Endothelial cell of umbilical vein (primary cell): ENCODE results near the gene NFU1. TPM values are rescaled to one million over a fixed set of nuclear protein-coding genes. Genes with fewer than 3 reads are reported as not detected.

ENCODE experiments used
- BruUV-seq: library from RNA; stranded (reverse); fragments of 400-500 nt; replicated peaks from 2 replicates; lab custom pipeline; 2021; lab: Mats Ljungman, UMichigan
- CTCF ChIA-PET: fragments of 300-600, 350-600 bp; sonication (Branson Sonifier 250); formaldehyde crosslinking; loops from one replicate; lab custom pipeline; 2021; ENCODE audit warnings: antibody characterized with exemption, inconsistent platforms; lab: Charles Lee
- POLR2A ChIA-PET: fragments of 300-600, 350-600 bp; sonication (Branson Sonifier 250); formaldehyde crosslinking; loops from one replicate; lab custom pipeline; 2021; ENCODE audit warnings: antibody characterized with exemption, inconsistent platforms; lab: Charles Lee
- DNase-seq: peaks from one replicate; pipeline ENCODE4 v3.0.0-alpha.2; 2011; ENCODE audit warnings: low read depth, low spot score
- FAIRE-seq: peaks from 2 replicates; lab custom pipeline; 2011; peaks lifted over from hg19 to GRCh38; lab: Jason Lieb, UNC
- H2AFZ ChIP-seq: 2 replicates; pipeline ENCODE4 v1.6.0; 2012; ENCODE audit warnings: low read depth, low read length, control low read depth, inconsistent platforms
- H3K27ac ChIP-seq: 2 replicates; pipeline ENCODE4 v1.5.1; 2011; ENCODE audit warnings: low read depth, mild to moderate bottlenecking, control low read depth, low read length, moderate library complexity; ENCODE audit not compliant: insufficient read depth
- H3K27me3 ChIP-seq, 2 experiments: 2 replicates each; pipeline versions ENCODE4 v1.6.0 to v1.6.1; 2011; ENCODE audit warnings: low read length in 2 of 2, mixed read lengths in 1 of 2; ENCODE audit not compliant: control insufficient read depth in 2 of 2, insufficient read depth in 2 of 2
- H3K36me3 ChIP-seq, 2 experiments: 2 replicates in 1 of 2; 3 replicates in 1 of 2; pipeline ENCODE4 v1.5.1; 2011; ENCODE audit warnings: low read length in 2 of 2, mild to moderate bottlenecking in 1 of 2, moderate library complexity in 1 of 2; ENCODE audit not compliant: control insufficient read depth in 2 of 2, insufficient read depth in 2 of 2; ENCODE audit errors: extremely low read depth in 1 of 2
- H3K4me1 ChIP-seq: 3 replicates; pipeline ENCODE4 v1.5.1; 2011; ENCODE audit warnings: mild to moderate bottlenecking, low read length; ENCODE audit not compliant: control insufficient read depth, insufficient read depth; ENCODE audit errors: extremely low read depth
- H3K4me2 ChIP-seq: 2 replicates; pipeline ENCODE4 v1.6.1; 2011; ENCODE audit warnings: low read length, control low read depth, mixed read lengths; ENCODE audit not compliant: insufficient read depth
- H3K4me3 ChIP-seq, 3 experiments: fragments of 200-600 bp in 1 of 3; sonication (generic), shearing (Covaris generic) in 1 of 3; replicated peaks in 1 of 3; 2 replicates each; pipeline ENCODE4 v1.5.1; 2011 to 2016; ENCODE audit warnings: control low read depth in 3 of 3, low read length in 3 of 3, mild to moderate bottlenecking in 2 of 3, inconsistent platforms in 1 of 3, low read depth in 1 of 3, moderate library complexity in 1 of 3; ENCODE audit not compliant: insufficient read depth in 1 of 3
- H3K79me2 ChIP-seq: 2 replicates; pipeline ENCODE4 v1.6.0; 2012; ENCODE audit warnings: low read length, inconsistent platforms; ENCODE audit not compliant: control insufficient read depth, insufficient read depth
- H3K9ac ChIP-seq: replicated peaks from 2 replicates; pipeline ENCODE3; 2011; ENCODE audit warnings: low read length, control low read depth; ENCODE audit not compliant: insufficient read depth; ENCODE audit errors: extremely low read depth
- H3K9me1 ChIP-seq: replicated peaks from 3 replicates; pipeline ENCODE4 v1.6.0; 2011; ENCODE audit warnings: mild to moderate bottlenecking, low read length; ENCODE audit not compliant: control insufficient read depth, insufficient read depth; ENCODE audit errors: extremely low read depth
- H3K9me3 ChIP-seq: replicated peaks from 2 replicates; pipeline ENCODE4 v1.5.1; 2012; ENCODE audit warnings: low read length, inconsistent platforms; ENCODE audit not compliant: control insufficient read depth, insufficient read depth
- H4K20me1 ChIP-seq: replicated peaks from 2 replicates; pipeline ENCODE3; 2011; ENCODE audit warnings: mild to moderate bottlenecking, low read length; ENCODE audit not compliant: control insufficient read depth, insufficient read depth; ENCODE audit errors: extremely low read depth
- CTCF ChIP-seq, 2 donors: IDR thresholded peaks; 1 replicate in 1 of 2; 2 replicates in 1 of 2; pipeline ENCODE4 v1.5.1; 2011; ENCODE audit warnings: low read length in 2 of 2, mild to moderate bottlenecking in 2 of 2, moderate library complexity in 2 of 2, control low read depth in 1 of 2, inconsistent platforms in 1 of 2, low read depth in 1 of 2; ENCODE audit not compliant: insufficient read depth in 1 of 2; ENCODE audit errors: extremely low read depth in 1 of 2
- EZH2 ChIP-seq: IDR thresholded peaks from 2 replicates; pipeline ENCODE4 v1.6.1; 2012; ENCODE audit warnings: borderline replicate concordance, low read depth, mild to moderate bottlenecking, moderate library complexity, low read length, inconsistent platforms; ENCODE audit not compliant: severe bottlenecking
- FOS ChIP-seq: IDR thresholded peaks from 2 replicates; pipeline ENCODE4 v1.6.1; 2011; ENCODE audit warnings: mild to moderate bottlenecking, low read length, moderate library complexity, borderline replicate concordance; ENCODE audit not compliant: insufficient read depth
- GATA2 ChIP-seq: IDR thresholded peaks from 2 replicates; pipeline ENCODE4 v1.7.0; 2011; ENCODE audit warnings: low read depth, mild to moderate bottlenecking, moderate library complexity, mixed read lengths, low read length; ENCODE audit not compliant: insufficient read length, insufficient read depth
- JUN ChIP-seq: IDR thresholded peaks from 2 replicates; pipeline ENCODE4 v1.6.1; 2011; ENCODE audit warnings: borderline replicate concordance, low read depth; ENCODE audit not compliant: insufficient read length, insufficient read depth
- MAX ChIP-seq: IDR thresholded peaks from 2 replicates; pipeline ENCODE4 v1.6.1; 2011; ENCODE audit not compliant: insufficient read depth, insufficient read length
- MYC ChIP-seq: IDR thresholded peaks from one replicate; pipeline ENCODE4 v1.6.1; 2011; ENCODE audit warnings: mild to moderate bottlenecking, low read depth, low read length
- POLR2A ChIP-seq: IDR thresholded peaks from 2 replicates; pipeline ENCODE4 v1.6.1; 2012; ENCODE audit warnings: low read depth, mild to moderate bottlenecking, control low read depth, low read length
- POLR2AphosphoS5 ChIP-seq: IDR thresholded peaks from 2 replicates; pipeline ENCODE4 v1.6.1; 2012; ENCODE audit warnings: low read depth, mild to moderate bottlenecking, control low read depth, low read length, moderate library complexity; ENCODE audit not compliant: insufficient read depth
- dilution Hi-C: fragments of 300-500 bp; cut with MboI; formaldehyde crosslinking; loops from one replicate; pipeline ENCODE4 v1.15.0; 2019; ENCODE audit warnings: low sequenced_read_pairs; ENCODE audit not compliant: extremely low pct_ligation_motif_present
- intact Hi-C: fragments of 100-400 bp; cut with micrococcal nuclease; formaldehyde crosslinking; loops from one replicate; pipeline ENCODE4 v1.10.0; 2022
- polyA plus RNA-seq, 4 experiments: library from polyadenylated mRNA; depleted of rRNA in 3 of 4; stranded (reverse) in 3 of 4; unstranded in 1 of 4; fragments of >200 nt; gene quantifications; 2 replicates each; pipeline versions ENCODE4 v1.2.1 to v1.2.3, GENCODE V29; 2011 to 2012; ENCODE audit warnings: missing spikeins in 1 of 4
- total RNA-seq: library from RNA; stranded (reverse); gene quantifications from 2 replicates; pipeline ENCODE4 v1.2.3, GENCODE V29; 2021

Gene NFU1
- total and polyA plus RNA-seq, 2 donors (not counting 3 experiments of a cell fraction or from before 2014, with no cell fraction given), result 19.6 to 49.7 TPM

- Histone ChIP-seq H2AFZ (no peak overlapping the region), H3K9me3 (no peaks in the 10 kb centered on the region), H3K4me1 (peaks cover 15% of the 10 kb centered on the region), H3K4me2 (no peak overlapping the region), H3K4me3 (no peak overlapping the region), H3K9me1 (no peaks in the 10 kb centered on the region), H3K36me3 (no peaks in the 10 kb centered on the region), H4K20me1 (no peaks in the 10 kb centered on the region), H3K27me3 (no peaks in the 10 kb centered on the region), H3K27ac (no peak overlapping the region), H3K79me2 (peaks cover 26% of the 10 kb centered on the region), H3K9ac (no peak overlapping the region)
- ChIA-PET POLR2A (interaction anchor here (0.7 kb wide), 1 partner anchor 224 kb away, joined by 3 read pairs; no protein-coding TSS in a partner anchor), CTCF (interaction anchor here (3.1 kb wide), 1 partner anchor 13 kb away, joined by 16 read pairs; no protein-coding TSS in a partner anchor)
- no peak for FAIRE-seq
- no TSS peak for BruUV-seq
- TF ChIP-seq FOS (no peak), EZH2 (no peak), JUN (no peak), POLR2A (no peak), MYC (no peak), POLR2AphosphoS5 (no peak), MAX (no peak), GATA2 (no peak), CTCF (IDR thresholded peaks at IDR 0.05; ENCODE audit: extremely low read depth in 1 of 2, insufficient read depth in 1 of 2, low read depth in 1 of 2, low read length in 2 of 2) (no peak)
- dilution Hi-C loops, result no loop called here
- intact Hi-C loops, result no loop called here
- DNase-seq, result no peak
Measured at GRCh38 chr2:69389271-69389670, 48.0 kb downstream of the NFU1 start.
